ENCODE data around the gene PHF21A. TPM values are rescaled to one million over a fixed set of nuclear protein-coding genes. Genes with fewer than 3 reads are reported as not detected.

PHF21A gene
- total and polyA plus RNA-seq, 2 of the 13 experiments (the other 11 are each of a cell fraction or from before 2014, with no cell fraction given), result 4.1 to 34.6 TPM

DNA sequence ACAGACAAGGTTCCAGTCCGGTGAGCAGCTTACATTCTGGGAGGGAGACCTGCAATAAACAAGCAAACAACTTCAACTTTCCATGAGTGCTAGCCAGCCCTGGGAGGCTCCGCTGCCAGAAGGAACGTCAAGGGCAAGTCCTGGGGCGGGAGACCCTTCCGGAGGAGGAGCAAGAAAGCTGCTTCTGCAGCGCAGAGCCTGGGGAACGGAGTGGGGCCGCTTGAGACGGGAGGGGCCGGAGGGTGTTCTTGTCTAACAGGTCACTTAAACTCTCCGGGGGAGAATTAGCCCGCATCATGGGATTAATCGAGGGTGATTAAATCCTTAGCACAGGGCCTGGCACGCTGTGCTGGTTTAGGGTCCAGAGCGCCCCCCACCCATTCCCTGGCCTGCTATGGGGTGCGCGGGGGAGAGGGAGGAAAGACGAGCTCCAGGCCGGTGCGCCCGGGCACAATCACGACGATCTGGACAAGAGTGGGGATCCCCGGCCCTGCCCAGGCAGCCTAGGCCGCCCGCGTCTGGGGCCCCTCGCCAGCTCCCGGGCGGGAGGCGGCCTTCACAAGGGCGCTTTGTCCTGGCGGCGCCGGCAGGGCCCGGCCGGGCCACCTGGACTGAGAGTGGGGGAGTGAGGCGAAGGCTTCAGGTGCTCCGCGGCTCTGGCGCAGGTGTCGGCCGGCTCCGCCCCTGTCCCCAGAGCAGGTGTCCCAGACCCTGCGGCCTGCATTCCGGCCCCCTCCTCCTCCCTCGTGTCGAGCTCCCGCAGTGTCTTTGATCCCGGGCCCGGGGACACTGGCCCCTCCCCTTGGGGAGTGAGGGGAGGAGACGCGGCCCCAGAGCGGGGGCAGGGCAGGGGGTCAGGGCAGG, 199.5 kb downstream of the PHF21A start (continued):
- TF ChIP-seq, protein P1, sequence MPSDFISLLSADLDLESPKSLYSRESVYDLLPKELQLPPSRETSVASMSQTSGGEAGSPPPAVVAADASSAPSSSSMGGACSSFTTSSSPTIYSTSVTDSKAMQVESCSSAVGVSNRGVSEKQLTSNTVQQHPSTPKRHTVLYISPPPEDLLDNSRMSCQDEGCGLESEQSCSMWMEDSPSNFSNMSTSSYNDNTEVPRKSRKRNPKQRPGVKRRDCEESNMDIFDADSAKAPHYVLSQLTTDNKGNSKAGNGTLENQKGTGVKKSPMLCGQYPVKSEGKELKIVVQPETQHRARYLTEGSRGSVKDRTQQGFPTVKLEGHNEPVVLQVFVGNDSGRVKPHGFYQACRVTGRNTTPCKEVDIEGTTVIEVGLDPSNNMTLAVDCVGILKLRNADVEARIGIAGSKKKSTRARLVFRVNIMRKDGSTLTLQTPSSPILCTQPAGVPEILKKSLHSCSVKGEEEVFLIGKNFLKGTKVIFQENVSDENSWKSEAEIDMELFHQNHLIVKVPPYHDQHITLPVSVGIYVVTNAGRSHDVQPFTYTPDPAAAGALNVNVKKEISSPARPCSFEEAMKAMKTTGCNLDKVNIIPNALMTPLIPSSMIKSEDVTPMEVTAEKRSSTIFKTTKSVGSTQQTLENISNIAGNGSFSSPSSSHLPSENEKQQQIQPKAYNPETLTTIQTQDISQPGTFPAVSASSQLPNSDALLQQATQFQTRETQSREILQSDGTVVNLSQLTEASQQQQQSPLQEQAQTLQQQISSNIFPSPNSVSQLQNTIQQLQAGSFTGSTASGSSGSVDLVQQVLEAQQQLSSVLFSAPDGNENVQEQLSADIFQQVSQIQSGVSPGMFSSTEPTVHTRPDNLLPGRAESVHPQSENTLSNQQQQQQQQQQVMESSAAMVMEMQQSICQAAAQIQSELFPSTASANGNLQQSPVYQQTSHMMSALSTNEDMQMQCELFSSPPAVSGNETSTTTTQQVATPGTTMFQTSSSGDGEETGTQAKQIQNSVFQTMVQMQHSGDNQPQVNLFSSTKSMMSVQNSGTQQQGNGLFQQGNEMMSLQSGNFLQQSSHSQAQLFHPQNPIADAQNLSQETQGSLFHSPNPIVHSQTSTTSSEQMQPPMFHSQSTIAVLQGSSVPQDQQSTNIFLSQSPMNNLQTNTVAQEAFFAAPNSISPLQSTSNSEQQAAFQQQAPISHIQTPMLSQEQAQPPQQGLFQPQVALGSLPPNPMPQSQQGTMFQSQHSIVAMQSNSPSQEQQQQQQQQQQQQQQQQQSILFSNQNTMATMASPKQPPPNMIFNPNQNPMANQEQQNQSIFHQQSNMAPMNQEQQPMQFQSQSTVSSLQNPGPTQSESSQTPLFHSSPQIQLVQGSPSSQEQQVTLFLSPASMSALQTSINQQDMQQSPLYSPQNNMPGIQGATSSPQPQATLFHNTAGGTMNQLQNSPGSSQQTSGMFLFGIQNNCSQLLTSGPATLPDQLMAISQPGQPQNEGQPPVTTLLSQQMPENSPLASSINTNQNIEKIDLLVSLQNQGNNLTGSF (CRISPR knock-in tag; IDR thresholded peaks at IDR 0.05), result no peak
- no peak for TF ChIP-seq MYNN (CRISPR knock-in tag; IDR thresholded peaks at IDR 0.05; ENCODE audit: low read depth)
- peak; percentile 75; the same call in 1 of the 2 replicates for TF ChIP-seq ZFY (CRISPR knock-in tag; IDR thresholded peaks at IDR 0.05)
- TF ChIP-seq, protein P2, sequence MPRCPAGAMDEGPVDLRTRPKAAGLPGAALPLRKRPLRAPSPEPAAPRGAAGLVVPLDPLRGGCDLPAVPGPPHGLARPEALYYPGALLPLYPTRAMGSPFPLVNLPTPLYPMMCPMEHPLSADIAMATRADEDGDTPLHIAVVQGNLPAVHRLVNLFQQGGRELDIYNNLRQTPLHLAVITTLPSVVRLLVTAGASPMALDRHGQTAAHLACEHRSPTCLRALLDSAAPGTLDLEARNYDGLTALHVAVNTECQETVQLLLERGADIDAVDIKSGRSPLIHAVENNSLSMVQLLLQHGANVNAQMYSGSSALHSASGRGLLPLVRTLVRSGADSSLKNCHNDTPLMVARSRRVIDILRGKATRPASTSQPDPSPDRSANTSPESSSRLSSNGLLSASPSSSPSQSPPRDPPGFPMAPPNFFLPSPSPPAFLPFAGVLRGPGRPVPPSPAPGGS (CRISPR knock-in tag; IDR thresholded peaks at IDR 0.05), result no peak
- TF ChIP-seq TGIF2 (CRISPR knock-in tag; IDR thresholded peaks at IDR 0.05), result no peak
- TF ChIP-seq ZNF883 (CRISPR knock-in tag; IDR thresholded peaks at IDR 0.05; ENCODE audit: not compliant biosample characterization), result no peak
- TF ChIP-seq, protein P3, sequence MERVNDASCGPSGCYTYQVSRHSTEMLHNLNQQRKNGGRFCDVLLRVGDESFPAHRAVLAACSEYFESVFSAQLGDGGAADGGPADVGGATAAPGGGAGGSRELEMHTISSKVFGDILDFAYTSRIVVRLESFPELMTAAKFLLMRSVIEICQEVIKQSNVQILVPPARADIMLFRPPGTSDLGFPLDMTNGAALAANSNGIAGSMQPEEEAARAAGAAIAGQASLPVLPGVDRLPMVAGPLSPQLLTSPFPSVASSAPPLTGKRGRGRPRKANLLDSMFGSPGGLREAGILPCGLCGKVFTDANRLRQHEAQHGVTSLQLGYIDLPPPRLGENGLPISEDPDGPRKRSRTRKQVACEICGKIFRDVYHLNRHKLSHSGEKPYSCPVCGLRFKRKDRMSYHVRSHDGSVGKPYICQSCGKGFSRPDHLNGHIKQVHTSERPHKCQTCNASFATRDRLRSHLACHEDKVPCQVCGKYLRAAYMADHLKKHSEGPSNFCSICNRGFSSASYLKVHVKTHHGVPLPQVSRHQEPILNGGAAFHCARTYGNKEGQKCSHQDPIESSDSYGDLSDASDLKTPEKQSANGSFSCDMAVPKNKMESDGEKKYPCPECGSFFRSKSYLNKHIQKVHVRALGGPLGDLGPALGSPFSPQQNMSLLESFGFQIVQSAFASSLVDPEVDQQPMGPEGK (CRISPR knock-in tag; IDR thresholded peaks at IDR 0.05), result peak; percentile 96
- peak; percentile 15; the same call in 1 of the 2 replicates for TF ChIP-seq ZNF614 (CRISPR knock-in tag; IDR thresholded peaks at IDR 0.05; ENCODE audit: borderline replicate concordance)
- no peak for TF ChIP-seq PCBP2 (optimal IDR thresholded peaks at IDR 0.05; ENCODE audit: low read depth, low read length, poor library complexity, severe bottlenecking)
- TF ChIP-seq KLF12 (CRISPR knock-in tag; IDR thresholded peaks at IDR 0.05; ENCODE audit: borderline replicate concordance), result 0 out of 2 replicates have a peak, but pooled peaks have one; percentile 17
- peak; percentile 19; the same call in 1 of the 2 replicates for TF ChIP-seq ZNF460 (CRISPR knock-in tag; IDR thresholded peaks at IDR 0.05; ENCODE audit: borderline replicate concordance)
- TF ChIP-seq TEAD2 (CRISPR knock-in tag; IDR thresholded peaks at IDR 0.05), result 0 out of 2 replicates have a peak, but pooled peaks have one; percentile 18
- peak; percentile 28; the same call in 1 of the 2 replicates for TF ChIP-seq HDAC1 (CRISPR knock-in tag; IDR thresholded peaks at IDR 0.05)
- TF ChIP-seq HNRNPLL (IDR thresholded peaks at IDR 0.05; ENCODE audit: low read depth, low read length, poor library complexity, severe bottlenecking), result peak; percentile 56
- no peak; the same call in 1 of the 2 replicates for TF ChIP-seq RARA (CRISPR knock-in tag; IDR thresholded peaks at IDR 0.05)
- TF ChIP-seq ZBTB7A (CRISPR knock-in tag; IDR thresholded peaks at IDR 0.05), result peak; percentile 66; the same call in 1 of the 2 replicates
- no peak for TF ChIP-seq ZNF891 (CRISPR knock-in tag; IDR thresholded peaks at IDR 0.05)
- 0 out of 2 replicates have a peak, but pooled peaks have one; percentile 27 for TF ChIP-seq AKAP8 (CRISPR knock-in tag; IDR thresholded peaks at IDR 0.05)
- no peak for TF ChIP-seq NPAS2 (CRISPR knock-in tag; IDR thresholded peaks at IDR 0.05; ENCODE audit: borderline replicate concordance)
- TF ChIP-seq SMARCE1 (IDR thresholded peaks at IDR 0.05; ENCODE audit: borderline replicate concordance), result no peak
- TF ChIP-seq CHD2 (IDR thresholded peaks at IDR 0.05; ENCODE audit: low read depth, low read length), result 0 out of 2 replicates have a peak, but pooled peaks have one; percentile 17
